ENCODE measurements around the gene HEATR5A.
"Not testable (repeated sequence)": the region's sequence is repeated elsewhere in the genome, so short reads cannot be mapped to it uniquely, and the experiment has no call there.

Gene HEATR5A

DNA sequence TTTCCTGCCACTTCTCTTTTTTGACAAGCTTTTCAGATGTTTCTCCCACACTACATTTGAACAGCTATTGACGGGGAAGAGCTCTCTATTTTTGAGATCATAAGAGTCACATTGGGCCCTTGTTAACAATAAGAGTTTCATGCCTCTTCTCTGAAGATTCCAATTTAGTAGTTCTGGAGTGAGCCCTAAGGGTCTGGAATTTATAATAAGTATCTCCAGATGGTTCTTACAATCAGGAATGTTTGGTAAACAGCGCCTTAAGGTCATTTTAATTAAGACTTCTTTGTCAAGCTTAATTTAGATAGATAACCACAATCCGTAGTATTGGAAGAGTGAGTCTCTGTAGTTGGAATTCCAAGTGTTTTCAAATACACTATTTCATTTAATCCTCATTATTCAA, 152.1 kb downstream of the HEATR5A start:
- Histone ChIP-seq H3K4me3 (no peak overlapping the region), H4K20me1 (no peaks in the 10 kb centered on the region), H3K4me1 (peaks cover 0 to 27% (median 0%) of the 10 kb centered on the region in 10 experiments; a peak in 7 of 20 replicates), H3K9ac (no peak overlapping the region), H3K27me3 (no peaks in the 10 kb centered on the region), H3K36me3 (no peaks in the 10 kb centered on the region; a peak in 1 of 22 replicates), H3K4me2 (no peak overlapping the region), H3K27ac (no peak overlapping the region), H3K9me3 (replicated peaks in 1 of 11) (peaks cover 18 to 49% (median 35%) of the 10 kb centered on the region in 11 experiments)
- TF ChIP-seq Cebpa-rat (IDR thresholded peaks at IDR 0.05), result no peak

- Histone ChIP-seq H3K4me2 (no peak overlapping the region), H3K9me3 (replicated peaks in 1 of 11) (peaks cover 17 to 39% (median 27%) of the 10 kb centered on the region in 11 experiments), H4K20me1 (no peaks in the 10 kb centered on the region), H3K4me1 (peaks cover 5 to 31% (median 12%) of the 10 kb centered on the region in 10 experiments; a peak in 18 of 20 replicates), H3K9ac (no peak overlapping the region), H3K27ac (no peak overlapping the region), H3K27me3 (no peaks in the 10 kb centered on the region), H3K4me3 (no peak overlapping the region), H3K36me3 (no peaks in the 10 kb centered on the region; a peak in 1 of 22 replicates)
- TF ChIP-seq Cebpa-rat (IDR thresholded peaks at IDR 0.05), result no peak
Measured at GRCh38 chr14:31266437-31267331, 153.7 kb downstream of the HEATR5A start.

GRCh38 chr14:31265701-31266398, 154.5 kb downstream of the HEATR5A start:
- peaks cover 14 to 38% (median 23%) of the 10 kb centered on the region in 11 experiments for H3K9me3 ChIP-seq (replicated peaks in 1 of 11)
- no peaks in the 10 kb centered on the region; a peak in 1 of 22 replicates for H3K36me3 ChIP-seq
- H3K27ac ChIP-seq, result no peak overlapping the region
- H3K4me1 ChIP-seq, result peaks cover 8 to 38% (median 18%) of the 10 kb centered on the region in 10 experiments; a peak in 18 of 20 replicates
- TF ChIP-seq Cebpa-rat (IDR thresholded peaks at IDR 0.05), result no peak
- H4K20me1 ChIP-seq, result no peaks in the 10 kb centered on the region
- H3K9ac ChIP-seq, result no peak overlapping the region
- no peak overlapping the region for H3K4me2 ChIP-seq
- H3K4me3 ChIP-seq, result no peak overlapping the region
- H3K27me3 ChIP-seq, result no peaks in the 10 kb centered on the region

DNA sequence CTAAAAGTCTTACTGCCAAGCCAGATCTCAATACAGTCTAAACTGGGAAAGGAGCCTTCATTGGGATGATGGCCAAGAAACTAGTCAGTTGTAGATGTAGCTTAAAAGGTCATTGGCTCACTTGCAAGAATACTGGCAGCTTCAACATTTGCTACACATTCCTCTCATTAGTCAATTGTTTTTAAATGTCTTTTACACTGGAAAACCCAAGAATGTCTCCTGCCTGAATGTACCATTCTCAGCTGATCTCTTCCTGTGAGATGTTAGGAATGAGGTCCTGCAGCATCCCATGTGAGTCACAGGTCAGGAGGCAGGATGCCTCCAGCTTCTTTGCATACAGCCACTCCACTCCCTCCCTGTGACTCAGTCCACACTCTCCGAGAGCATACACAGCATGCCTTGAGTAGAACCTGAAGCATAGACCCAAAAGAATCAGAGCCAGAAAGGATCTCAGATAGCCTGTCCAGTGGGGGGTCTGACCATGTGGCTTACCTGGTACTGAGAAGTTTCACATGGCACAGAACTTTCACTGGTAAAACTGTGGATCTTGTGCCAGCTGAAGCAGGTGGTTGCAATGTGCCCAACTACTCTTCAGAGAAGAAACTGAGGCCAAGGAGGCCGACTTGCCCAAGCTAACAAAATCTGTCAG, 156.7 kb downstream of the HEATR5A start:
- H3K27me3 ChIP-seq, result no peaks in the 10 kb centered on the region
- peak overlapping the region in 1 of 11 experiments; percentile 9; a peak in 1 of 22 replicates for H3K4me2 ChIP-seq
- H3K4me1 ChIP-seq, result peaks cover 8 to 29% (median 18%) of the 10 kb centered on the region in 10 experiments; a peak in 18 of 20 replicates
- peaks cover 0 to 22% (median under 1%) of the 10 kb centered on the region in 11 experiments; a peak in 9 of 22 replicates for H3K9me3 ChIP-seq (replicated peaks in 1 of 11)
- TF ChIP-seq Cebpa-rat (IDR thresholded peaks at IDR 0.05), result no peak
- no peaks in the 10 kb centered on the region for H4K20me1 ChIP-seq
- H3K27ac ChIP-seq, result no peak overlapping the region
- H3K4me3 ChIP-seq, result no peak overlapping the region
- H3K36me3 ChIP-seq, result no peaks in the 10 kb centered on the region
- no peak overlapping the region for H3K9ac ChIP-seq

GRCh38 chr14:31261859-31262731, 158.3 kb downstream of the HEATR5A start:
- no peaks in the 10 kb centered on the region for H4K20me1 ChIP-seq
- peaks cover 0 to 17% (median 0%) of the 10 kb centered on the region in 11 experiments; a peak in 8 of 22 replicates for H3K9me3 ChIP-seq (replicated peaks in 1 of 11)
- no peaks in the 10 kb centered on the region for H3K36me3 ChIP-seq
- peak overlapping the region; percentile 16 to 81 (median 48); a peak in 21 of 22 replicates for H3K4me2 ChIP-seq
- H3K9ac ChIP-seq, result no peak overlapping the region; a peak in 1 of 22 replicates
- TF ChIP-seq Cebpa-rat (IDR thresholded peaks at IDR 0.05), result no peak
- peaks cover 8 to 36% (median 18%) of the 10 kb centered on the region in 10 experiments; a peak in 18 of 20 replicates for H3K4me1 ChIP-seq
- H3K27ac ChIP-seq, result peak overlapping the region in 8 of 11 experiments; percentile 1 to 68 (median 40); a peak in 11 of 22 replicates
- no peak overlapping the region for H3K4me3 ChIP-seq
- no peaks in the 10 kb centered on the region for H3K27me3 ChIP-seq

GRCh38 chr14:31261523-31261858, 158.9 kb downstream of the HEATR5A start:
- peaks cover 8 to 37% (median 18%) of the 10 kb centered on the region in 10 experiments; a peak in 18 of 20 replicates for H3K4me1 ChIP-seq
- no peak for TF ChIP-seq Cebpa-rat (IDR thresholded peaks at IDR 0.05)
- peaks cover 0 to 17% (median 0%) of the 10 kb centered on the region in 11 experiments; a peak in 7 of 22 replicates for H3K9me3 ChIP-seq (replicated peaks in 1 of 11)
- H3K36me3 ChIP-seq, result no peaks in the 10 kb centered on the region
- peak overlapping the region in 10 of 11 experiments; percentile 16 to 81 (median 49); a peak in 18 of 22 replicates for H3K4me2 ChIP-seq
- H3K27ac ChIP-seq, result peak overlapping the region in 8 of 11 experiments; percentile 1 to 68 (median 40); a peak in 11 of 22 replicates
- H3K27me3 ChIP-seq, result no peaks in the 10 kb centered on the region
- no peak overlapping the region for H3K4me3 ChIP-seq
- no peak overlapping the region; a peak in 1 of 22 replicates for H3K9ac ChIP-seq
- H4K20me1 ChIP-seq, result no peaks in the 10 kb centered on the region

DNA sequence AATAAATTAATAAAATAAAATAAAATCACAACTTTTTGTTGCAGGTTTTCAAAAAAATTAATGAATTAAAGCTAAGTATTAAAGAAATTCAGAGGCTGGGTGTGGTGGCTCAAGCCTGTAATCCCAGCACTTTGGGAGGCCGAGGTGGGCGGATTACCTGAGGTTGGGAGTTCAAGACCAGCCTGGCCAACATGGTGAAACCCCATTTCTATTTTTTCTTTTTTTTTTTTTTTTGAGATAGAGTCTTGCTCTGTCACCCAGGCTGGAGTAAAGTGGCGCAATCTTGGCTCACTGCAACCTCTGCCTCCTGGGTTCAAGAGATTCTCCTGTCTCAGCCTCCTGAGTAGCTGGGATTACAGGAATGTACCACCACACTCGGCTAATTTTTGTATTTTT, 161.3 kb downstream of the HEATR5A start:
- Histone ChIP-seq H3K9me3 (replicated peaks in 1 of 11) (peaks cover 0 to 17% (median 0%) of the 10 kb centered on the region in 11 experiments; a peak in 7 of 22 replicates), H3K4me1 (peaks cover 8 to 37% (median 18%) of the 10 kb centered on the region in 10 experiments; a peak in 18 of 20 replicates)
- H3K4me3 ChIP-seq, H3K36me3 ChIP-seq, H3K9ac ChIP-seq, H3K4me2 ChIP-seq, H3K27me3 ChIP-seq, H4K20me1 ChIP-seq, H3K27ac ChIP-seq: not testable (repeated sequence)

Data from BLaER1 treated with 17β-estradiol and CSF1 and Interleukin-3, amounts not matched to agents 10 nM and 100 nM (cell line).